Measurements from ENCODE around the gene GFRA4. TPM values are rescaled to one million over a fixed set of nuclear protein-coding genes. Genes with fewer than 3 reads are reported as not detected.

Gene GFRA4
- total and polyA plus RNA-seq, 2 donors (not counting 3 experiments of a cell fraction or from before 2014, with no cell fraction given), result not detected

GRCh38 chr20:3633913-3634478 lies 29.2 kb downstream of the GFRA4 start:
- Histone ChIP-seq H3K4me3 (replicated peaks in 1 of 3; ENCODE audit: insufficient read depth in 1 of 3, low read depth in 1 of 3, low read length in 3 of 3) (no peak overlapping the region), H3K27me3 (ENCODE audit: control insufficient read depth in 2 of 2, insufficient read depth in 2 of 2, low read length in 2 of 2) (no peaks in the 10 kb centered on the region), H3K9me3 (replicated peaks; ENCODE audit: control insufficient read depth, insufficient read depth, low read length) (no peaks in the 10 kb centered on the region), H2AFZ (ENCODE audit: low read depth, low read length) (no peak overlapping the region), H3K4me2 (ENCODE audit: insufficient read depth, low read length) (no peak overlapping the region), H4K20me1 (replicated peaks; ENCODE audit: control insufficient read depth, extremely low read depth, insufficient read depth, low read length) (no peaks in the 10 kb centered on the region), H3K79me2 (ENCODE audit: control insufficient read depth, insufficient read depth, low read length) (no peaks in the 10 kb centered on the region), H3K9ac (replicated peaks; ENCODE audit: extremely low read depth, insufficient read depth, low read length) (no peak overlapping the region), H3K9me1 (replicated peaks; ENCODE audit: control insufficient read depth, extremely low read depth, insufficient read depth, low read length) (no peaks in the 10 kb centered on the region), H3K36me3 (ENCODE audit: control insufficient read depth in 2 of 2, extremely low read depth in 1 of 2, insufficient read depth in 2 of 2, low read length in 2 of 2) (no peaks in the 10 kb centered on the region), H3K4me1 (ENCODE audit: control insufficient read depth, extremely low read depth, insufficient read depth, low read length) (no peaks in the 10 kb centered on the region), H3K27ac (ENCODE audit: insufficient read depth, low read depth, low read length) (no peak overlapping the region)
- TF ChIP-seq FOS (IDR thresholded peaks at IDR 0.05; ENCODE audit: borderline replicate concordance, insufficient read depth, low read length), result no peak
- TF ChIP-seq GATA2 (IDR thresholded peaks at IDR 0.05; ENCODE audit: insufficient read depth, insufficient read length, low read depth, low read length), result no peak
- TF ChIP-seq MYC (IDR thresholded peaks at IDR 0.05; ENCODE audit: low read depth, low read length), result no peak
- TF ChIP-seq JUN (IDR thresholded peaks at IDR 0.05; ENCODE audit: borderline replicate concordance, insufficient read depth, insufficient read length, low read depth), result no peak
- TF ChIP-seq EZH2 (IDR thresholded peaks at IDR 0.05; ENCODE audit: borderline replicate concordance, low read depth, low read length, severe bottlenecking), result no peak
- TF ChIP-seq POLR2A (IDR thresholded peaks at IDR 0.05; ENCODE audit: low read depth, low read length), result no peak
- TF ChIP-seq MAX (IDR thresholded peaks at IDR 0.05; ENCODE audit: insufficient read depth, insufficient read length), result no peak
- TF ChIP-seq CTCF (IDR thresholded peaks at IDR 0.05; ENCODE audit: extremely low read depth in 1 of 2, insufficient read depth in 1 of 2, low read depth in 1 of 2, low read length in 2 of 2), result no peak
- no peak for TF ChIP-seq POLR2AphosphoS5 (IDR thresholded peaks at IDR 0.05; ENCODE audit: insufficient read depth, low read depth, low read length)
- ChIA-PET POLR2A (no interaction called here), CTCF (interaction anchor here (0.8 to 2.1 kb wide), 3 partner anchors 10 to 70 kb away, joined by 3 to 11 read pairs (median 3); no protein-coding TSS in a partner anchor)
- dilution Hi-C loops (cut with MboI; ENCODE audit: extremely low pct_ligation_motif_present, low sequenced_read_pairs), result no loop called here
- DNase-seq (ENCODE audit: low read depth, low spot score), result no peak
- intact Hi-C loops (cut with micrococcal nuclease), result loop anchor here (2.0 kb wide), 1 partner anchor 71 kb away; no protein-coding TSS in a partner anchor
- BruUV-seq (replicated peaks), result no TSS peak
- FAIRE-seq, result no peak

All from endothelial cell of umbilical vein (primary cell).